ENCODE data around the gene SAMD3.

- TF ChIP-seq REST (IDR thresholded peaks at IDR 0.05; ENCODE audit: low read depth, low read length) (no peak), TAF1 (IDR thresholded peaks at IDR 0.05; ENCODE audit: borderline replicate concordance, low read depth, low read length) (no peak), CTCF (IDR thresholded peaks at IDR 0.05) (no peak), ELF1 (IDR thresholded peaks at IDR 0.05) (no peak), NRF1 (IDR thresholded peaks at IDR 0.05; ENCODE audit: low read depth, low read length) (no peak), SIN3A (IDR thresholded peaks at IDR 0.05; ENCODE audit: borderline replicate concordance, low read depth, low read length) (no peak), GATA2 (CRISPR knock-in tag; IDR thresholded peaks at IDR 0.05) (no peak), MXI1 (IDR thresholded peaks at IDR 0.05; ENCODE audit: low read depth, low read length) (no peak), GABPA (IDR thresholded peaks at IDR 0.05; ENCODE audit: low read depth) (no peak), POLR2AphosphoS5 (IDR thresholded peaks at IDR 0.05; ENCODE audit: low read depth, low read length) (no peak), YY1 (IDR thresholded peaks at IDR 0.05; ENCODE audit: low read depth) (no peak), SMC3 (IDR thresholded peaks at IDR 0.05; ENCODE audit: low read depth, low read length) (no peak)
These were observed 92.9 kb downstream of the SAMD3 start for GRCh38 chr6:130129762-130130246.
